Mucosa of stomach (tissue), 1 donor: Measurements from ENCODE around the gene DAND5.

Experiments used
- H3K27me3 ChIP-seq: one replicate; pipeline ENCODE4 v1.7.0; 2013; ENCODE audit warnings: mild to moderate bottlenecking, low read length; ENCODE audit not compliant: control insufficient read depth, insufficient read depth
- H3K36me3 ChIP-seq: one replicate; pipeline ENCODE4 v1.7.0; 2013; ENCODE audit warnings: low read length; ENCODE audit not compliant: control insufficient read depth, insufficient read depth
- H3K4me1 ChIP-seq: one replicate; pipeline ENCODE4 v1.7.0; 2013; ENCODE audit warnings: mild to moderate bottlenecking, low read length; ENCODE audit not compliant: control insufficient read depth, insufficient read depth
- H3K4me3 ChIP-seq: one replicate; pipeline ENCODE4 v1.7.0; 2013; ENCODE audit warnings: low read length
- H3K9ac ChIP-seq: one replicate; pipeline ENCODE4 v1.7.0; 2013; ENCODE audit warnings: mild to moderate bottlenecking, low read length, moderate library complexity
- H3K9me3 ChIP-seq: one replicate; pipeline ENCODE4 v1.7.0; 2013; ENCODE audit warnings: mild to moderate bottlenecking, low read length, moderate library complexity; ENCODE audit not compliant: control insufficient read depth
- donor health status: Pancreatic carcinoma.

Gene DAND5

GRCh38 chr19:12969292-12969988 is at the start of gene DAND5:
DAND5 (plus strand) TSS chr19:12969576; CDS start chr19:12969661, 85 bp downstream.
- Histone ChIP-seq H3K27me3 (no peaks in the 10 kb centered on the region), H3K9me3 (no peaks in the 10 kb centered on the region), H3K4me3 (no peak within 1 kb of the TSS), H3K36me3 (no peaks in the 10 kb centered on the region), H3K9ac (no peak within 1 kb of the TSS), H3K4me1 (no peaks in the 10 kb centered on the region)

- Histone ChIP-seq H3K9me3 (no peaks in the 10 kb centered on the region), H3K27me3 (no peaks in the 10 kb centered on the region), H3K4me3 (no peak overlapping the region), H3K9ac (no peak overlapping the region), H3K36me3 (peaks cover 9% of the 10 kb centered on the region), H3K4me1 (no peaks in the 10 kb centered on the region)
Measured at GRCh38 chr19:12921047-12921446, 48.3 kb upstream of the DAND5 start.

- H3K27me3 ChIP-seq, result no peaks in the 10 kb centered on the region
- H3K4me3 ChIP-seq, result no peak overlapping the region
- H3K9me3 ChIP-seq, result no peaks in the 10 kb centered on the region
- no peak overlapping the region for H3K9ac ChIP-seq
- H3K36me3 ChIP-seq, result peaks cover 12% of the 10 kb centered on the region
- no peaks in the 10 kb centered on the region for H3K4me1 ChIP-seq
Measured at GRCh38 chr19:12922959-12923358, 46.4 kb upstream of the DAND5 start.

DNA sequence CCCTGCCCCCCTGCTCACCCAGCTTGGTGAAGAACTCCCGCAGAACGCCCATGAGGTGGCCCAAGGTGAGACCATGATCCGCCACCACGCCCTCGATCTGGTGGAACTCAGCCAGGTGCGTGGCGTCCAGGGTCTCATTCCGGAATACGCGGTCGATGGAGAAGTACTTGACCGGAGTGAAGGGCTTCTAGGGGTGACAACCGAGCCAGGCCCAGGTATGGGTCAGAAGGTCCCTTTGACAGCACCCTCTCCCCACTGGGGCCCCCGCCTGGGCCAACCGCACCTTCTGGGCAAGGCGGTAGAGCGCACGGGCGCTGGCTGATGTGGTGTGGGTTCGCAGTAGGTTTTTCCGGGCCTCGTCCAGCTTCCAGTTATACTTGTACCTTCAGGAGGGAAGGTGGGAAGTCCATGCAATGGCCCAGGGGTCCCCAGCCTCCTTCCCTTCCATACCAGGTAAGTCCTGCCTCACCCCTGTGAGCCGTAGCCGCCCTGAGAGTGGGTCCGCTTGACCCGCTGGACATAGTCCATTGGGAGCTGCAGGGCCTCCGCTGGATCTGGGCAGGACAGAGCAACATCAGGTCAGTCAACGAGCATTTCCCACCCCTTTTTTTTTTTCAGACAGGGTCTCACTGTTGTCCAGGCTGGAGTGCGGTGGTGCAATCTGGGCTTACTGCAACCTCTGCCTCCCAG is 44.6 kb upstream of the DAND5 start:
- Histone ChIP-seq H3K9me3 (no peaks in the 10 kb centered on the region), H3K4me3 (no peak overlapping the region), H3K4me1 (no peaks in the 10 kb centered on the region), H3K9ac (no peak overlapping the region), H3K36me3 (peaks cover 12% of the 10 kb centered on the region), H3K27me3 (no peaks in the 10 kb centered on the region)

- Histone ChIP-seq H3K36me3 (peaks cover 10% of the 10 kb centered on the region), H3K9ac (no peak overlapping the region), H3K4me3 (no peak overlapping the region), H3K27me3 (no peaks in the 10 kb centered on the region), H3K4me1 (peaks cover 7% of the 10 kb centered on the region), H3K9me3 (no peaks in the 10 kb centered on the region)
Measured at GRCh38 chr19:12930002-12930645, 39.3 kb upstream of the DAND5 start.

DNA sequence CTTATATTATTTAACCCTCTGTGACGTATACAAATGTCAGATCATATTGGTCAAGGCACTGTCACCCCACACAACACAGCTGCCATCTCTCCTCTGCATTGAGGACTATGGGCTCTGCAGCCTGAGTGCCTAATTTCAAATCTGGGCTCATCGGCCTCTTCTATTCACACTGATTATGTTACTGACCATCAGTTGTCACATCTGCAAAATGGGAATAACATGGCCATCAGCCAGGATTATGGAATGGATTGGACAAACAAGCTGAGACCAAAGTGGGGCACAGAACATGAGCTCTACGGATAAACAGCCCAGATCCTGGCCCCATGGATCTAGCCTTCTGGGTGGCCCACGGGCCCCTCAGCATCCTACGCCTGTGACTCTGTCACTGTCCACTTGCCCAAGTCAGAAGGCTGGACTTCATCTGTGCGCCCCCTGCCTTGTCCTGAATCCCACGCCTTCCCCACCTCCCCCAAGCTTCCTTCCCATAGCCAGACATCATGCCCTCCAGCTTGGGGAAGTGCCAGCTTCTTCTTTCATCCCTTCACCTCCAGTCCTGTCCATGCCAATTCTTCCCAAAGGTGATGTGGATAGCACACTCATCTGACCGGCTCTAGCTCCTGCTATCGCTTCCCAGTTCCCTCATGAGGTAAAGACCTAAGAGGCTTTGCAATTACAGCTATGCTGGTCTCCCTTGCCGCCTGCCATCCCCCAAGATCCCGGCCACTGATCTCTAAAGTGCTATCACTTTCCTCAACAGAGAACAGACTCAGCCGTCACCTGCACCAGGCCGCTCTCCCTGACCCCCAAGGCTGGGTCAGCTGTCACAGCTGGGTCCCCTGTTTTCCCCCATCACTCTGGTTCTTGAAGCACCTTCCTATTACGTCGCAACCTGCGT is 36.7 kb upstream of the DAND5 start:
- H3K4me3 ChIP-seq, result peak overlapping the region; percentile 98
- H3K27me3 ChIP-seq, result no peaks in the 10 kb centered on the region
- peaks cover 7% of the 10 kb centered on the region for H3K36me3 ChIP-seq
- H3K9me3 ChIP-seq, result no peaks in the 10 kb centered on the region
- H3K4me1 ChIP-seq, result peaks cover 11% of the 10 kb centered on the region
- peak overlapping the region; percentile 79 for H3K9ac ChIP-seq

- peak within 1 kb of the TSS; percentile 98 for H3K4me3 ChIP-seq
- no peaks in the 10 kb centered on the region for H3K27me3 ChIP-seq
- H3K9ac ChIP-seq, result peak within 1 kb of the TSS; percentile 79
- no peaks in the 10 kb centered on the region for H3K9me3 ChIP-seq
- peaks cover 16% of the 10 kb centered on the region for H3K4me1 ChIP-seq
- peaks cover 7% of the 10 kb centered on the region for H3K36me3 ChIP-seq
Measured at GRCh38 chr19:12933287-12934072, 35.9 kb upstream of the DAND5 start, which contains the start of gene FARSA. FARSA (minus strand) TSS chr19:12933711; CDS start chr19:12933696, 15 bp downstream.

GRCh38 chr19:12935071-12935470 is 34.3 kb upstream of the DAND5 start:
- Histone ChIP-seq H3K9me3 (no peaks in the 10 kb centered on the region), H3K4me3 (no peak overlapping the region), H3K27me3 (no peaks in the 10 kb centered on the region), H3K4me1 (peaks cover 22% of the 10 kb centered on the region), H3K36me3 (peaks cover 14% of the 10 kb centered on the region), H3K9ac (no peak overlapping the region)

DNA sequence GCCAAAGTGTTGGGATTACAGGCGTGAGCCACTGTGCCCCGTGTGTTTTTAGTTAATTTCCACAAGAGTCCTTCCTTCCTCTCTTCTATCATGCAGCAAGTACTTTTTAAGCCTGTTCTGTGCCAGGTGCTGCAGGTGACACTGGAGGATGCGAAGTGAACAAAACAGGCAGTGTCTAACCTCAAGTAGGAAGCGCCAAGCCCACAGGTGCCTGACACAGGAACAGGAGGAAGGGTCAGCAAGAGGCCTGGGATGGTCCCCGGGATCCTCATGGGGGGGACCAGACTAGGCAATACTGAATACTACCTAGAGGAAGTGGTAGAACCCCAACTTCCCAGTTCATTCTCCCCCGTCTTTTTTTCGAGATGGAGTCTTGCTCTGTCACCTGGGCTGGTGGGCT is 32.8 kb upstream of the DAND5 start:
- H3K9ac ChIP-seq, result no peak overlapping the region
- no peaks in the 10 kb centered on the region for H3K9me3 ChIP-seq
- peaks cover 17% of the 10 kb centered on the region for H3K36me3 ChIP-seq
- H3K27me3 ChIP-seq, result no peaks in the 10 kb centered on the region
- peaks cover 35% of the 10 kb centered on the region for H3K4me1 ChIP-seq
- no peak overlapping the region for H3K4me3 ChIP-seq

GRCh38 chr19:12937093-12937926 is 32.1 kb upstream of the DAND5 start:
- peaks cover 19% of the 10 kb centered on the region for H3K36me3 ChIP-seq
- H3K4me3 ChIP-seq, result peak overlapping the region; percentile 57
- H3K9ac ChIP-seq, result peak overlapping the region; percentile 99
- no peaks in the 10 kb centered on the region for H3K27me3 ChIP-seq
- no peaks in the 10 kb centered on the region for H3K9me3 ChIP-seq
- H3K4me1 ChIP-seq, result peaks cover 37% of the 10 kb centered on the region
